Measurements from ENCODE around the gene TPO. TPM values are rescaled to one million over a fixed set of nuclear protein-coding genes. Genes with fewer than 3 reads are reported as not detected.
A peak's percentile ranks its signal among the peaks of the same experiment; 100 is the strongest.
"Not testable (repeated sequence)": the region's sequence is repeated elsewhere in the genome, so short reads cannot be mapped to it uniquely, and the experiment has no call there.

Gene TPO
- total RNA-seq, 1 donor from 2014 or later: not detected

GRCh38 chr2:1515986-1516797 is 102.9 kb downstream of the TPO start:
- no peak for DNase-seq
- no peaks in the 10 kb centered on the region for H3K27me3 Mint-ChIP-seq
- intact Hi-C loops (cut with micrococcal nuclease): no loop called here
- H3K4me1 Mint-ChIP-seq: peaks cover 22% of the 10 kb centered on the region
- no peaks in the 10 kb centered on the region for H3K9me3 Mint-ChIP-seq
- H3K36me3 Mint-ChIP-seq (ENCODE audit: low read depth): no peaks in the 10 kb centered on the region
- no peak overlapping the region for H3K4me3 Mint-ChIP-seq
- H3K27ac Mint-ChIP-seq: no peak overlapping the region

GRCh38 chr2:1516798-1517060 is 103.5 kb downstream of the TPO start:
- Mint-ChIP-seq H3K27ac (no peak overlapping the region), H3K4me1 (peaks cover 22% of the 10 kb centered on the region), H3K9me3 (no peaks in the 10 kb centered on the region), H3K4me3 (no peak overlapping the region), H3K27me3 (no peaks in the 10 kb centered on the region), H3K36me3 (ENCODE audit: low read depth) (no peaks in the 10 kb centered on the region)
- DNase-seq: no peak
- intact Hi-C loops (cut with micrococcal nuclease): no loop called here

- H3K4me1 Mint-ChIP-seq: peaks cover 22% of the 10 kb centered on the region
- H3K4me3 Mint-ChIP-seq; DNase-seq; H3K9me3 Mint-ChIP-seq; H3K36me3 Mint-ChIP-seq (ENCODE audit: low read depth); intact Hi-C loops (cut with micrococcal nuclease); H3K27ac Mint-ChIP-seq; H3K27me3 Mint-ChIP-seq: not testable (repeated sequence)
Measured at GRCh38 chr2:1517291-1517690, 104.0 kb downstream of the TPO start.

GRCh38 chr2:1517786-1518185 is 104.5 kb downstream of the TPO start:
- Mint-ChIP-seq H3K4me3 (peak overlapping the region; percentile 0), H3K27ac (no peak overlapping the region), H3K27me3 (no peaks in the 10 kb centered on the region), H3K4me1 (peaks cover 22% of the 10 kb centered on the region), H3K9me3 (no peaks in the 10 kb centered on the region), H3K36me3 (ENCODE audit: low read depth) (no peaks in the 10 kb centered on the region)
- DNase-seq: no peak
- intact Hi-C loops (cut with micrococcal nuclease): no loop called here

GRCh38 chr2:1518331-1518803 is 105.1 kb downstream of the TPO start:
- no peaks in the 10 kb centered on the region for H3K27me3 Mint-ChIP-seq
- peak overlapping the region; percentile 0 for H3K4me3 Mint-ChIP-seq
- H3K36me3 Mint-ChIP-seq (ENCODE audit: low read depth): no peaks in the 10 kb centered on the region
- DNase-seq: no peak
- peak overlapping the region; percentile 25 for H3K27ac Mint-ChIP-seq
- H3K9me3 Mint-ChIP-seq: no peaks in the 10 kb centered on the region
- H3K4me1 Mint-ChIP-seq: peaks cover 22% of the 10 kb centered on the region
- intact Hi-C loops (cut with micrococcal nuclease): no loop called here

GRCh38 chr2:1518867-1519530 is 105.7 kb downstream of the TPO start:
- DNase-seq: no peak
- intact Hi-C loops (cut with micrococcal nuclease): no loop called here

GRCh38 chr2:1521191-1521877 is 108.1 kb downstream of the TPO start:
- intact Hi-C loops (cut with micrococcal nuclease): no loop called here
- DNase-seq: no peak
- Mint-ChIP-seq H3K27me3 (no peaks in the 10 kb centered on the region), H3K4me3 (no peak overlapping the region), H3K9me3 (no peaks in the 10 kb centered on the region), H3K4me1 (peaks cover 22% of the 10 kb centered on the region), H3K27ac (no peak overlapping the region), H3K36me3 (ENCODE audit: low read depth) (no peaks in the 10 kb centered on the region)

More at GRCh38 chr2:1518867-1519530, 105.7 kb downstream of the TPO start:
- Mint-ChIP-seq H3K9me3 (no peaks in the 10 kb centered on the region), H3K27me3 (no peaks in the 10 kb centered on the region), H3K4me3 (no peak overlapping the region), H3K27ac (no peak overlapping the region), H3K36me3 (ENCODE audit: low read depth) (no peaks in the 10 kb centered on the region), H3K4me1 (peaks cover 22% of the 10 kb centered on the region)

GRCh38 chr2:1521878-1522830 is 108.9 kb downstream of the TPO start:
- H3K4me1 Mint-ChIP-seq: peaks cover 22% of the 10 kb centered on the region
- no peak for DNase-seq
- intact Hi-C loops (cut with micrococcal nuclease): no loop called here
- H3K27me3 Mint-ChIP-seq: no peaks in the 10 kb centered on the region
- no peaks in the 10 kb centered on the region for H3K9me3 Mint-ChIP-seq
- no peak overlapping the region for H3K27ac Mint-ChIP-seq
- H3K36me3 Mint-ChIP-seq (ENCODE audit: low read depth): no peaks in the 10 kb centered on the region
- no peak overlapping the region for H3K4me3 Mint-ChIP-seq

GRCh38 chr2:1527153-1527992 is 114.1 kb downstream of the TPO start:
- H3K4me1 Mint-ChIP-seq: no peaks in the 10 kb centered on the region
- no peak overlapping the region for H3K27ac Mint-ChIP-seq
- DNase-seq: no peak
- intact Hi-C loops (cut with micrococcal nuclease): no loop called here
- no peaks in the 10 kb centered on the region for H3K27me3 Mint-ChIP-seq
- no peaks in the 10 kb centered on the region for H3K9me3 Mint-ChIP-seq
- no peaks in the 10 kb centered on the region for H3K36me3 Mint-ChIP-seq (ENCODE audit: low read depth)
- H3K4me3 Mint-ChIP-seq: no peak overlapping the region

- H3K27ac Mint-ChIP-seq: no peak overlapping the region
- no peaks in the 10 kb centered on the region for H3K4me1 Mint-ChIP-seq
- H3K27me3 Mint-ChIP-seq: no peaks in the 10 kb centered on the region
- peak; percentile 49 for DNase-seq
- no peaks in the 10 kb centered on the region for H3K36me3 Mint-ChIP-seq (ENCODE audit: low read depth)
- H3K4me3 Mint-ChIP-seq: no peak overlapping the region
- intact Hi-C loops (cut with micrococcal nuclease): no loop called here
- no peaks in the 10 kb centered on the region for H3K9me3 Mint-ChIP-seq
Measured at GRCh38 chr2:1528273-1529064, 115.2 kb downstream of the TPO start.

GRCh38 chr2:1538663-1539062 is 125.4 kb downstream of the TPO start:
- intact Hi-C loops (cut with micrococcal nuclease): no loop called here
- Mint-ChIP-seq H3K4me3 (no peak overlapping the region), H3K9me3 (no peaks in the 10 kb centered on the region), H3K27ac (no peak overlapping the region), H3K36me3 (ENCODE audit: low read depth) (no peaks in the 10 kb centered on the region), H3K27me3 (no peaks in the 10 kb centered on the region), H3K4me1 (peaks cover 3% of the 10 kb centered on the region)
- DNase-seq: no peak

GRCh38 chr2:1539441-1539840 is 126.2 kb downstream of the TPO start:
- Mint-ChIP-seq H3K27ac (no peak overlapping the region), H3K4me1 (peaks cover 3% of the 10 kb centered on the region), H3K4me3 (no peak overlapping the region), H3K36me3 (ENCODE audit: low read depth) (no peaks in the 10 kb centered on the region), H3K9me3 (no peaks in the 10 kb centered on the region), H3K27me3 (no peaks in the 10 kb centered on the region)
- no peak for DNase-seq
- intact Hi-C loops (cut with micrococcal nuclease): no loop called here
